Sigmoid colon (tissue), 7 donors: ENCODE results near the gene CCDC24. TPM values are rescaled to one million over a fixed set of nuclear protein-coding genes. Genes with fewer than 3 reads are reported as not detected.

Experiments used
- DNase-seq: peaks from one replicate; pipeline ENCODE4 v3.0.0-alpha.2; 2019
- H3K27ac ChIP-seq, 4 donors: fragments of 200-600 bp; sonication (generic); one replicate each; pipeline ENCODE4 v1.5.1; 2016 to 2019; ENCODE audit warnings: mild to moderate bottlenecking in 1 of 4
- H3K27me3 ChIP-seq, 3 donors: fragments of 200-600 bp; sonication (generic); one replicate each; pipeline ENCODE4 v1.5.1; 2019; ENCODE audit warnings: mild to moderate bottlenecking in 1 of 3
- H3K36me3 ChIP-seq, 4 donors: fragments of 200-600 bp; sonication (generic); one replicate each; pipeline ENCODE4 v1.5.1; 2016 to 2019
- H3K4me1 ChIP-seq, 4 donors: fragments of 200-600 bp; sonication (generic); one replicate each; pipeline ENCODE4 v1.5.1; 2017 to 2019
- H3K4me3 ChIP-seq, 4 donors: fragments of 200-600 bp; sonication (generic); one replicate each; pipeline ENCODE4 v1.5.1; 2017 to 2019; ENCODE audit warnings: mild to moderate bottlenecking in 2 of 4, moderate library complexity in 1 of 4
- H3K9me3 ChIP-seq, 4 donors: fragments of 200-600 bp in 3 of 4; sonication (generic) in 3 of 4; one replicate each; pipeline versions ENCODE4 v1.5.1 to v1.6.1; 2013 to 2019
- CTCF ChIP-seq, 4 experiments: fragments of 450-650 bp in 3 of 4; fragments of 200-600 bp in 1 of 4; IDR thresholded peaks; one replicate each; pipeline ENCODE4 v1.5.1; 2016 to 2019; ENCODE audit warnings: antibody characterized with exemption in 4 of 4, mild to moderate bottlenecking in 3 of 4, moderate library complexity in 2 of 4
- EP300 ChIP-seq, 4 donors: sonication (generic); formaldehyde crosslinking; IDR thresholded peaks; one replicate each; pipeline ENCODE4 v1.6.1; 2017; ENCODE audit warnings: antibody characterized with exemption in 4 of 4
- POLR2A ChIP-seq, 2 donors: fragments of 450-650 bp; IDR thresholded peaks; one replicate each; pipeline ENCODE4 v1.6.1; 2016; ENCODE audit warnings: antibody characterized with exemption in 2 of 2, mild to moderate bottlenecking in 2 of 2, moderate library complexity in 2 of 2
- POLR2AphosphoS5 ChIP-seq, 4 donors: sonication (generic); formaldehyde crosslinking; IDR thresholded peaks; one replicate each; pipeline ENCODE4 v1.6.1; 2017; ENCODE audit warnings: antibody characterized with exemption in 4 of 4
- WGBS, 2 donors: extraction: QIAGEN DNeasy Blood & Tissue Kit; methylation state at CpG; one replicate each; pipeline ENCODE4 v1.1.7; 2013; 5-methylcytosine and 5-hydroxymethylcytosine counted together
- intact Hi-C: fragments of 100-400 bp; cut with DNase I; formaldehyde crosslinking; loops from one replicate; pipeline ENCODE4 v1.15.1; 2023
- polyA plus RNA-seq, 3 donors: library from polyadenylated mRNA; stranded (reverse); fragments of 200-250 nt; gene quantifications; one replicate each; pipeline ENCODE4 v1.2.3, GENCODE V29; 2013
- total RNA-seq, 4 donors: library from RNA; depleted of rRNA; stranded (reverse); fragments of >200 nt; gene quantifications; one replicate each; pipeline ENCODE4 v1.1.0, GENCODE V29; 2016
- donor health status: healthy with polysubstance abuse.
- donor health status: Bipolar disorder and iron deficiency.
- donor health status: healthy.

Gene CCDC24
- total and polyA plus RNA-seq, 7 donors = 2.7 to 19.2 (median 6.6) TPM

- Histone ChIP-seq H3K36me3 (peaks cover 0 to 97% (median 43%) of the 10 kb centered on the region in 4 donors), H3K27me3 (no peaks in the 10 kb centered on the region), H3K9me3 (no peaks in the 10 kb centered on the region), H3K4me3 (no peak overlapping the region), H3K27ac (no peak overlapping the region), H3K4me1 (no peaks in the 10 kb centered on the region)
- no peak for DNase-seq
- TF ChIP-seq POLR2AphosphoS5 (IDR thresholded peaks at IDR 0.05) = no peak
- no peak for TF ChIP-seq POLR2A (IDR thresholded peaks at IDR 0.05)
- TF ChIP-seq CTCF (IDR thresholded peaks at IDR 0.05) = no peak
- TF ChIP-seq EP300 (IDR thresholded peaks at IDR 0.05) = no peak
- WGBS, 2 donors = 89% methylated on average over 3 of the region's 3 CpGs
- intact Hi-C loops = no loop called here
These were observed 29.7 kb upstream of the CCDC24 start for GRCh38 chr1:43961692-43962091.

GRCh38 chr1:43962324-43962723, 29.1 kb upstream of the CCDC24 start:
- 90 to 93% methylated on average over 2 of the region's 2 CpGs for WGBS, 2 donors
- H3K4me3 ChIP-seq = no peak overlapping the region
- no peak overlapping the region for H3K27ac ChIP-seq
- no peaks in the 10 kb centered on the region for H3K4me1 ChIP-seq
- DNase-seq = no peak
- intact Hi-C loops = no loop called here
- no peaks in the 10 kb centered on the region for H3K27me3 ChIP-seq
- no peaks in the 10 kb centered on the region for H3K9me3 ChIP-seq
- TF ChIP-seq EP300 (IDR thresholded peaks at IDR 0.05) = no peak
- no peak for TF ChIP-seq CTCF (IDR thresholded peaks at IDR 0.05)
- TF ChIP-seq POLR2AphosphoS5 (IDR thresholded peaks at IDR 0.05) = no peak
- TF ChIP-seq POLR2A (IDR thresholded peaks at IDR 0.05) = no peak
- peaks cover 0 to 95% (median 42%) of the 10 kb centered on the region in 4 donors for H3K36me3 ChIP-seq

GRCh38 chr1:43963006-43963405, 28.4 kb upstream of the CCDC24 start:
- Histone ChIP-seq H3K9me3 (no peaks in the 10 kb centered on the region), H3K27me3 (no peaks in the 10 kb centered on the region), H3K4me1 (no peaks in the 10 kb centered on the region), H3K4me3 (no peak overlapping the region), H3K27ac (no peak overlapping the region), H3K36me3 (peaks cover 0 to 88% (median 38%) of the 10 kb centered on the region in 4 donors)
- 94 to 95% methylated on average over 3 of the region's 3 CpGs for WGBS, 2 donors
- intact Hi-C loops = no loop called here
- TF ChIP-seq EP300 (IDR thresholded peaks at IDR 0.05) (no peak), POLR2AphosphoS5 (IDR thresholded peaks at IDR 0.05) (no peak), POLR2A (IDR thresholded peaks at IDR 0.05) (no peak), CTCF (IDR thresholded peaks at IDR 0.05) (no peak)
- DNase-seq = no peak

GRCh38 chr1:43963890-43964289, 27.5 kb upstream of the CCDC24 start:
- TF ChIP-seq POLR2A (IDR thresholded peaks at IDR 0.05) (no peak), CTCF (IDR thresholded peaks at IDR 0.05) (no peak), POLR2AphosphoS5 (IDR thresholded peaks at IDR 0.05) (no peak), EP300 (IDR thresholded peaks at IDR 0.05) (no peak)
- 90 to 92% methylated on average over 5 of the region's 5 CpGs for WGBS, 2 donors
- Histone ChIP-seq H3K36me3 (peaks cover 0 to 79% (median 29%) of the 10 kb centered on the region in 4 donors), H3K27me3 (no peaks in the 10 kb centered on the region), H3K4me3 (no peak overlapping the region), H3K9me3 (no peaks in the 10 kb centered on the region), H3K4me1 (no peaks in the 10 kb centered on the region), H3K27ac (no peak overlapping the region)
- intact Hi-C loops = no loop called here
- DNase-seq = no peak

- DNase-seq = no peak
- no peaks in the 10 kb centered on the region for H3K27me3 ChIP-seq
These were observed 26.1 kb upstream of the CCDC24 start for GRCh38 chr1:43965316-43965715.

More at GRCh38 chr1:43965316-43965715, 26.1 kb upstream of the CCDC24 start:
- WGBS, 2 donors = 91% methylated on average over 3 of the region's 3 CpGs
- peaks cover 0 to 65% (median 19%) of the 10 kb centered on the region in 4 donors for H3K36me3 ChIP-seq
- peaks cover 0 to 6% (median 2%) of the 10 kb centered on the region in 4 donors for H3K4me1 ChIP-seq
- H3K4me3 ChIP-seq = no peak overlapping the region
- H3K9me3 ChIP-seq = no peaks in the 10 kb centered on the region
- intact Hi-C loops = no loop called here
- TF ChIP-seq POLR2AphosphoS5 (IDR thresholded peaks at IDR 0.05) (no peak), CTCF (IDR thresholded peaks at IDR 0.05) (no peak), EP300 (IDR thresholded peaks at IDR 0.05) (no peak), POLR2A (IDR thresholded peaks at IDR 0.05) (no peak)
- H3K27ac ChIP-seq = no peak overlapping the region
